Measurements from ENCODE around the gene KIAA1671.
A peak's percentile ranks its signal among the peaks of the same experiment; 100 is the strongest.

KIAA1671 gene

GRCh38 chr22:24981066-24981465 is 28.6 kb downstream of the KIAA1671 start:
- Mint-ChIP-seq H3K4me1 (peaks cover 71% of the 10 kb centered on the region), H3K27ac (peak overlapping the region; percentile 36), H3K36me3 (ENCODE audit: low read depth) (peaks cover 7% of the 10 kb centered on the region)

GRCh38 chr22:24981656-24982055 is 29.1 kb downstream of the KIAA1671 start:
- H3K4me1 Mint-ChIP-seq = peaks cover 68% of the 10 kb centered on the region
- peaks cover 7% of the 10 kb centered on the region for H3K36me3 Mint-ChIP-seq (ENCODE audit: low read depth)
- H3K4me3 Mint-ChIP-seq = no peak overlapping the region
- no peak overlapping the region for H3K27ac Mint-ChIP-seq
- H3K27me3 Mint-ChIP-seq (ENCODE audit: low read depth, poor library complexity) = no peaks in the 10 kb centered on the region
- TF ChIP-seq CTCF (IDR thresholded peaks at IDR 0.05) = no peak
- no peak for DNase-seq
- peaks cover 6% of the 10 kb centered on the region for H3K9me3 Mint-ChIP-seq

More at GRCh38 chr22:24981066-24981465, 28.6 kb downstream of the KIAA1671 start:
- H3K9me3 Mint-ChIP-seq = peaks cover 6% of the 10 kb centered on the region
- no peak for DNase-seq
- no peaks in the 10 kb centered on the region for H3K27me3 Mint-ChIP-seq (ENCODE audit: low read depth, poor library complexity)
- no peak overlapping the region for H3K4me3 Mint-ChIP-seq
- no peak for TF ChIP-seq CTCF (IDR thresholded peaks at IDR 0.05)

- TF ChIP-seq CTCF (IDR thresholded peaks at IDR 0.05) = no peak
- no peaks in the 10 kb centered on the region for H3K27me3 Mint-ChIP-seq (ENCODE audit: low read depth, poor library complexity)
- no peak overlapping the region for H3K4me3 Mint-ChIP-seq
- peaks cover 7% of the 10 kb centered on the region for H3K36me3 Mint-ChIP-seq (ENCODE audit: low read depth)
- no peak for DNase-seq
- peaks cover 60% of the 10 kb centered on the region for H3K4me1 Mint-ChIP-seq
- H3K27ac Mint-ChIP-seq = peak overlapping the region; percentile 89
- H3K9me3 Mint-ChIP-seq = peaks cover 6% of the 10 kb centered on the region
These were observed 30.0 kb downstream of the KIAA1671 start for GRCh38 chr22:24982301-24983056.

- peaks cover 6% of the 10 kb centered on the region for H3K9me3 Mint-ChIP-seq
- H3K27me3 Mint-ChIP-seq (ENCODE audit: low read depth, poor library complexity) = no peaks in the 10 kb centered on the region
- peaks cover 7% of the 10 kb centered on the region for H3K36me3 Mint-ChIP-seq (ENCODE audit: low read depth)
- H3K4me3 Mint-ChIP-seq = no peak overlapping the region
- DNase-seq = no peak
- no peak for TF ChIP-seq CTCF (IDR thresholded peaks at IDR 0.05)
- peak overlapping the region; percentile 89 for H3K27ac Mint-ChIP-seq
- peaks cover 53% of the 10 kb centered on the region for H3K4me1 Mint-ChIP-seq
These were observed 30.6 kb downstream of the KIAA1671 start for GRCh38 chr22:24983151-24983550.

GRCh38 chr22:24984122-24984521 is 31.6 kb downstream of the KIAA1671 start:
- Mint-ChIP-seq H3K27me3 (ENCODE audit: low read depth, poor library complexity) (no peaks in the 10 kb centered on the region), H3K36me3 (ENCODE audit: low read depth) (peaks cover 7% of the 10 kb centered on the region), H3K27ac (no peak overlapping the region), H3K9me3 (peaks cover 6% of the 10 kb centered on the region), H3K4me3 (no peak overlapping the region), H3K4me1 (peaks cover 59% of the 10 kb centered on the region)
- TF ChIP-seq CTCF (IDR thresholded peaks at IDR 0.05) = no peak
- DNase-seq = no peak

- Mint-ChIP-seq H3K9me3 (peaks cover 6% of the 10 kb centered on the region), H3K4me3 (no peak overlapping the region), H3K27ac (peak overlapping the region; percentile 98), H3K27me3 (ENCODE audit: low read depth, poor library complexity) (no peaks in the 10 kb centered on the region), H3K36me3 (ENCODE audit: low read depth) (peaks cover 7% of the 10 kb centered on the region), H3K4me1 (peaks cover 61% of the 10 kb centered on the region)
- no peak for TF ChIP-seq CTCF (IDR thresholded peaks at IDR 0.05)
- no peak for DNase-seq
These were observed 33.3 kb downstream of the KIAA1671 start for GRCh38 chr22:24985826-24986214.

Data from nephron progenitor cell (in vitro differentiated cells).